ENCODE results near the gene CEP131. TPM values are rescaled to one million over a fixed set of nuclear protein-coding genes. Genes with fewer than 3 reads are reported as not detected.

Gene CEP131
- total RNA-seq, 6 experiments from 2014 or later: 1.5 to 4.3 (median 2.1) TPM

DNA sequence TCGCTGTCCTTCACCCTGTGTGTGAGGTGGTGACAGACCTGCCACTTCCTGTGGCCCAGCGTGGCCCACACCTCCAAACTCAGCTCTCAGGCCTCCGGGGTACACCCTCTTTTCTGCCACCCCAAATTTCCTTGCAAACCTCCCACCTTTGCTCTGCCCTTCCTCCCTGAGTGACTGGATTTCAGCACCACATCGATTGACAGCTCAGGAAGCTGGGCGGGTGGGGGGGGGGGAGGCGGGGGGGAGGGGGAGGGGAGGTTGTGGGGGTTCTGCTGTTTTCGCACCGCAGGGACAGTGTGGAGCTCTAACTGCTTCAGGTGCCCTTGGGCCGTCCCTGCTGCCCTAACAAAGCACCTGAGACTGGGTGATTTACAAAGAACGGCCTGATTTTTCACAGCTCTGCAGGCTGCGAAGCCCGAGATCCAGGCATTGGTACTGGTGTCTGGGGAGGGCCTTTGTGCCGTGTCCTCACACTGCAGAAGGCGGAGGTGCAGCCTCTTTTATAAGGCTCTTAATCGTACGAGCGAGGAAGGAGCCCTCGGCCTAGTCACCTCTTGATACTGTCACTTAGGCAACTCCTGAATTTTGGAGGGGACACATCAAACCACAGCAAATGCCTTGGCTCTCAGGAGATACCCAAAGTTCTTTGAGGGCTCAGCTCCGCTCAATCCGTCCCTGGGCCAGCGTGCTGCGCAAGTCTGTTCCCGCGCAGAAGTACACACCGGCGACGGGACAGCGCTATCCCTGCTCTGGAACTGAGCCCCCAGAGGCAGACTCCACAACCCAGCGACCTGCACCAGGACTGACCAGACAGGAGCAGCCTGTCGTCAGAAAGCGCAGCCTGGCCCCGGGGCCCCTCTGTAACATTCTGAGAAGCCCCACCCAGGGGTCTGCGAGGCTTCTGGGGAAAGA lies 19.9 kb upstream of the CEP131 start:
- Histone ChIP-seq H3K9me3 (no peaks in the 10 kb centered on the region), H3K4me1 (peaks cover 0 to 33% (median 4%) of the 10 kb centered on the region in 4 donors), H3K27ac (no peak overlapping the region), H3K4me3 (no peak overlapping the region), H3K27me3 (no peaks in the 10 kb centered on the region), H3K36me3 (no peaks in the 10 kb centered on the region)
- TF ChIP-seq POLR2A (IDR thresholded peaks at IDR 0.05): no peak
- TF ChIP-seq, protein P1, sequence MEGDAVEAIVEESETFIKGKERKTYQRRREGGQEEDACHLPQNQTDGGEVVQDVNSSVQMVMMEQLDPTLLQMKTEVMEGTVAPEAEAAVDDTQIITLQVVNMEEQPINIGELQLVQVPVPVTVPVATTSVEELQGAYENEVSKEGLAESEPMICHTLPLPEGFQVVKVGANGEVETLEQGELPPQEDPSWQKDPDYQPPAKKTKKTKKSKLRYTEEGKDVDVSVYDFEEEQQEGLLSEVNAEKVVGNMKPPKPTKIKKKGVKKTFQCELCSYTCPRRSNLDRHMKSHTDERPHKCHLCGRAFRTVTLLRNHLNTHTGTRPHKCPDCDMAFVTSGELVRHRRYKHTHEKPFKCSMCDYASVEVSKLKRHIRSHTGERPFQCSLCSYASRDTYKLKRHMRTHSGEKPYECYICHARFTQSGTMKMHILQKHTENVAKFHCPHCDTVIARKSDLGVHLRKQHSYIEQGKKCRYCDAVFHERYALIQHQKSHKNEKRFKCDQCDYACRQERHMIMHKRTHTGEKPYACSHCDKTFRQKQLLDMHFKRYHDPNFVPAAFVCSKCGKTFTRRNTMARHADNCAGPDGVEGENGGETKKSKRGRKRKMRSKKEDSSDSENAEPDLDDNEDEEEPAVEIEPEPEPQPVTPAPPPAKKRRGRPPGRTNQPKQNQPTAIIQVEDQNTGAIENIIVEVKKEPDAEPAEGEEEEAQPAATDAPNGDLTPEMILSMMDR (IDR thresholded peaks at IDR 0.05): no peak
- intact Hi-C loops (cut with DNase I): loop anchor here in 1 of 2 donors (10.0 kb wide), 1 partner anchor 218 kb away; no protein-coding TSS in a partner anchor
- DNase-seq (no peak), ATAC-seq (no peak)
- WGBS (ENCODE audit: insufficient coverage, low coverage, low lambda C conversion rate, missing lambda C conversion rate): 60% methylated on average over 14 of the region's 33 CpGs

DNA sequence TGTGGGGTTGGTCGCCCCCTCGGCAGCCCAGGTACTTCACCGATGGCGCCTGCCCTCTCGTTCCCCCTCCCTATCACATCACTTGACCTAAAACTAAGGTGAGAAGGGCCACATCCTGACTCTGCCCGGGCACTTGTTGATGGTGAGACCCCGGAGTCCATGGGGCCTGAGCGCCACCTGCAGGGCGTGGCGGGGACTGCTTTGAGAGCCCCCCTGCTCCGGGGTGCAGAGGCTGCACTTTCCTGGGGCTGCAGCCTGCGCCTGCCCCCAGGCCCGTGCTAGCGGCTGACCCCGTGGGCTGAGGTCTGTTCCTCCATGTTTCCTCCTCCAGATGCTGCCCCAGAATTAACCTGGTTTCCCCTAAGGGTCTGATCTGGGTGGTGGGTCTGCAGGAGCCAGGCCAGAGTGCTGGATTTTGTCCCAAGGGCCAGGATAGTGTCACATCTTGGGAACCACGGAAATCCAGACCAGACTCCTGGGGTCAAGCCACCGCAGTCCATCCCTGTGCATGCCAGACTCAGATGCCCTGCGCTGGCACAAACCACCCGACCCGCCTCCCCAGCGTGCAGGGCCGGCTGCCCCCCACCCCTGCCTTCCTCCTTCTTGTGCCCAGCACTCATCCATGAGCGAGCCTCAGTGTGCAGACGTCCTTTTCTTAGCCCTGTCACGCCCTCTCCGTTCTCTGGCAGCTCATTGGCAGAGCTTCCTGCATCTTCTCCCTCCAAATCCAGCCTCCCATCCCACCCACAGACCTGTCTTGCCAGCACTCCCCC lies 19.1 kb upstream of the CEP131 start:
- ATAC-seq: peak in 3 of 4 donors; percentile 1 to 13 (median 5)
- 51% methylated on average over 15 of the region's 26 CpGs for WGBS (ENCODE audit: insufficient coverage, low coverage, low lambda C conversion rate, missing lambda C conversion rate)
- Histone ChIP-seq H3K27ac (no peak overlapping the region), H3K36me3 (no peaks in the 10 kb centered on the region), H3K4me1 (peaks cover 0 to 34% (median 7%) of the 10 kb centered on the region in 4 donors), H3K9me3 (no peaks in the 10 kb centered on the region), H3K4me3 (no peak overlapping the region), H3K27me3 (no peaks in the 10 kb centered on the region)
- intact Hi-C loops (cut with DNase I): loop anchor here in 1 of 2 donors (10.0 kb wide), 1 partner anchor 217 kb away; no protein-coding TSS in a partner anchor
- DNase-seq: no peak
- TF ChIP-seq, protein P1 (IDR thresholded peaks at IDR 0.05): peak; percentile 59 to 73 (median 62)
- TF ChIP-seq POLR2A (IDR thresholded peaks at IDR 0.05): no peak

DNA sequence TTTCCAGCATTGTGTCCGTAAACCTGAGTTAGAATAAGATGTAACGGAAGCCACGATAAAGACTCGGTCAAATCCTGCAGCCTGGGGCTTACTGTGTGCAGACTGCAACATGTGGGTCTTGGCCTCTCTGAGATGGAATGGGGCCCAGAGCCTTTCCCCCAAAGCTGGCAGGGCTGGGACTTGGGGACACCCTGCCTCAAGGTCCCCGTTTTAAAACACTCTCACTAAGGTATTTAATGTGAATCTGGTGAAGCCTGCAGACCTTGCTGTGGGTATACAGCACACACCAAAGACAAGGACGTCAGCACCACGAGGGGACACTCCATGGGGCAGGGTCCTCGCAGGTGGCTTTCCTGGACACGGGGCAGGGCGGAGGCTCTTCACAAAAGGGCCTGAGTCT lies 18.4 kb upstream of the CEP131 start:
- peaks cover 0 to 33% (median 7%) of the 10 kb centered on the region in 4 donors for H3K4me1 ChIP-seq
- TF ChIP-seq, protein P1 (IDR thresholded peaks at IDR 0.05): no peak
- no peak for TF ChIP-seq POLR2A (IDR thresholded peaks at IDR 0.05)
- ATAC-seq: no peak
- no peak for DNase-seq
- H3K27me3 ChIP-seq: no peaks in the 10 kb centered on the region
- intact Hi-C loops (cut with DNase I): loop anchor here in 1 of 2 donors (10.0 kb wide), 1 partner anchor 216 kb away; no protein-coding TSS in a partner anchor
- WGBS (ENCODE audit: insufficient coverage, low coverage, low lambda C conversion rate, missing lambda C conversion rate): 100% methylated on average over 2 of the region's 10 CpGs
- no peak overlapping the region for H3K27ac ChIP-seq
- H3K36me3 ChIP-seq: no peaks in the 10 kb centered on the region
- no peak overlapping the region for H3K4me3 ChIP-seq
- no peaks in the 10 kb centered on the region for H3K9me3 ChIP-seq

DNA sequence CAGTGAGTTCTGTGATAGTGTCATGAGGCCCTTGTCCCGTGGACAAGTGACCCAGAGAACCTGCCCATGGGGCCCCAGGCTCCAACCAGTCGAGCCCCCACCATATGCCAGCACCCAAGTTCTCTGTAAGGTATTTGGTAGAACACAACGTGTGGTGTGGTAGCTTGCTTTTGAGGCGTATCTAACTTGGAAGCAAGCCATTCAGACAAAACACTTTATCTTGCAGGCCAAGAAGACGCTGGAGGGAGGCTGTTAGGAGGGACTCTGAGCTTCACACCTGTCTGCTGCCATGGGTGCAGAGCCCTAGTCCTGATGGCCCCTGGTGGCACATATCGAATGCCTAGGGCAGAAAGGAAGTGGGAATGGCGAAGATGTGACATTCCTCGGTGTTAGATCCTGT lies 18.0 kb upstream of the CEP131 start:
- H3K4me3 ChIP-seq: no peak overlapping the region
- H3K9me3 ChIP-seq: no peaks in the 10 kb centered on the region
- ATAC-seq (no peak), DNase-seq (no peak)
- intact Hi-C loops (cut with DNase I): loop anchor here in 1 of 2 donors (10.0 kb wide), 1 partner anchor 216 kb away; no protein-coding TSS in a partner anchor
- no peaks in the 10 kb centered on the region for H3K36me3 ChIP-seq
- no peak overlapping the region for H3K27ac ChIP-seq
- 68% methylated on average over 7 of the region's 8 CpGs for WGBS (ENCODE audit: insufficient coverage, low coverage, low lambda C conversion rate, missing lambda C conversion rate)
- TF ChIP-seq POLR2A (IDR thresholded peaks at IDR 0.05): no peak
- TF ChIP-seq, protein P1 (IDR thresholded peaks at IDR 0.05): no peak
- no peaks in the 10 kb centered on the region for H3K27me3 ChIP-seq
- H3K4me1 ChIP-seq: peaks cover 0 to 28% (median 5%) of the 10 kb centered on the region in 4 donors
